Body of pancreas (tissue), 4 donors: Measurements from ENCODE around the gene DHX29.

Experiments used
- POLR2A ChIP-seq, 3 donors: fragments of 450-650 bp; IDR thresholded peaks; one replicate each; pipeline ENCODE4 v1.6.1; 2016; ENCODE audit warnings: antibody characterized with exemption in 3 of 3, mild to moderate bottlenecking in 2 of 3
- TF ChIP-seq, protein P1 (sequence below), 7 experiments: fragments of 450-650 bp in 4 of 7; fragments of 200-600 bp in 3 of 7; sonication (generic) in 3 of 7; IDR thresholded peaks; one replicate each; pipeline ENCODE4 v1.5.1; 2016 to 2019; ENCODE audit warnings: antibody characterized with exemption in 7 of 7

DNA sequence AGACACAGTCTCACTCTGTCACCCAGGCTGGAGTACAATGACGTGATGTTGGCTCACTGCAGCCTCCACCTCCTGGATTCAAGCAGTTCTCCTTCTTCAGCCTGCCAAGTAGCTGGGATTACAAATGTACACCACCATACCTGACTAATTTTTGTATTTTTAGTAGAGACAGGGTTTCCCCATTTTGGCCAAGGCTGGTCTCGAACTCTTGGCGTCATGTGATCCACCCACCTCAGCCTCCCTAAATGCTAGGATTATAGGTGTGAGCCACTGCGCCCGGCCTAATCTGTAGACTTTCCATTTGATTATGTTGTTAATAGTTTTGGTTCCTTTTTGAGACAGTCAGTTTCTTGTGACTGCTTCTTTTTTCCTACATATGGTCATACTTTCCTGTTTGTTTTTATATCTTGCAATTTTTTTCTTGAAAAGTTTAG, 31.3 kb upstream of the DHX29 start:
- TF ChIP-seq, protein P1, sequence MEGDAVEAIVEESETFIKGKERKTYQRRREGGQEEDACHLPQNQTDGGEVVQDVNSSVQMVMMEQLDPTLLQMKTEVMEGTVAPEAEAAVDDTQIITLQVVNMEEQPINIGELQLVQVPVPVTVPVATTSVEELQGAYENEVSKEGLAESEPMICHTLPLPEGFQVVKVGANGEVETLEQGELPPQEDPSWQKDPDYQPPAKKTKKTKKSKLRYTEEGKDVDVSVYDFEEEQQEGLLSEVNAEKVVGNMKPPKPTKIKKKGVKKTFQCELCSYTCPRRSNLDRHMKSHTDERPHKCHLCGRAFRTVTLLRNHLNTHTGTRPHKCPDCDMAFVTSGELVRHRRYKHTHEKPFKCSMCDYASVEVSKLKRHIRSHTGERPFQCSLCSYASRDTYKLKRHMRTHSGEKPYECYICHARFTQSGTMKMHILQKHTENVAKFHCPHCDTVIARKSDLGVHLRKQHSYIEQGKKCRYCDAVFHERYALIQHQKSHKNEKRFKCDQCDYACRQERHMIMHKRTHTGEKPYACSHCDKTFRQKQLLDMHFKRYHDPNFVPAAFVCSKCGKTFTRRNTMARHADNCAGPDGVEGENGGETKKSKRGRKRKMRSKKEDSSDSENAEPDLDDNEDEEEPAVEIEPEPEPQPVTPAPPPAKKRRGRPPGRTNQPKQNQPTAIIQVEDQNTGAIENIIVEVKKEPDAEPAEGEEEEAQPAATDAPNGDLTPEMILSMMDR (IDR thresholded peaks at IDR 0.05): no peak
- TF ChIP-seq POLR2A (IDR thresholded peaks at IDR 0.05): no peak
